M059J (cell line): ENCODE data around the gene CARD9. TPM values are rescaled to one million over a fixed set of nuclear protein-coding genes. Genes with fewer than 3 reads are reported as not detected.

Source experiments
- DNase-seq: peaks from one replicate; pipeline ENCODE4 v3.0.0-alpha.2; 2012; ENCODE audit warnings: low read depth
- total RNA-seq: library from RNA; depleted of rRNA; stranded (reverse); fragments of >200 nt; shearing (Covaris generic); gene quantifications from 2 replicates; pipeline ENCODE4 v1.2.3, GENCODE V29; 2014

CARD9 gene
- total RNA-seq, 1 experiment from 2014 or later: 0.12 TPM

- DNase-seq: no peak
Observed at GRCh38 chr9:136347472-136348256, 25.8 kb downstream of the CARD9 start.

- no peak for DNase-seq
Observed at GRCh38 chr9:136346927-136347465, 26.5 kb downstream of the CARD9 start.

- DNase-seq: no peak
Observed at GRCh38 chr9:136346157-136346481, 27.4 kb downstream of the CARD9 start.

- peak; percentile 25 for DNase-seq
Observed at GRCh38 chr9:136345281-136346156, 27.9 kb downstream of the CARD9 start.

GRCh38 chr9:136344544-136345280 lies 28.8 kb downstream of the CARD9 start:
- DNase-seq: no peak

- DNase-seq: no peak
Observed at GRCh38 chr9:136343884-136344269, 29.6 kb downstream of the CARD9 start.

GRCh38 chr9:136343121-136343883 lies 30.2 kb downstream of the CARD9 start:
- DNase-seq: no peak

- DNase-seq: no peak
Observed at GRCh38 chr9:136342181-136343120, 31.0 kb downstream of the CARD9 start.

- no peak for DNase-seq
Observed at GRCh38 chr9:136341769-136342168, 31.7 kb downstream of the CARD9 start.

- DNase-seq: no peak
Observed at GRCh38 chr9:136341042-136341655, 32.3 kb downstream of the CARD9 start.

GRCh38 chr9:136340356-136341041 lies 33.0 kb downstream of the CARD9 start:
- DNase-seq: no peak

GRCh38 chr9:136339958-136340310 lies 33.5 kb downstream of the CARD9 start:
- no peak for DNase-seq

GRCh38 chr9:136339173-136339957 lies 34.1 kb downstream of the CARD9 start:
- DNase-seq: peak; percentile 25

- DNase-seq: no peak
Observed at GRCh38 chr9:136338511-136338910, 35.0 kb downstream of the CARD9 start.

GRCh38 chr9:136337416-136338395 lies 35.8 kb downstream of the CARD9 start:
- no peak for DNase-seq

GRCh38 chr9:136336881-136337280 lies 36.6 kb downstream of the CARD9 start:
- no peak for DNase-seq
